ENCODE data around the gene CACNA2D1. TPM values are rescaled to one million over a fixed set of nuclear protein-coding genes. Genes with fewer than 3 reads are reported as not detected.

The CACNA2D1 gene
- total and polyA plus RNA-seq, 4 donors = 1.1 to 33.4 (median 6.5) TPM

DNA sequence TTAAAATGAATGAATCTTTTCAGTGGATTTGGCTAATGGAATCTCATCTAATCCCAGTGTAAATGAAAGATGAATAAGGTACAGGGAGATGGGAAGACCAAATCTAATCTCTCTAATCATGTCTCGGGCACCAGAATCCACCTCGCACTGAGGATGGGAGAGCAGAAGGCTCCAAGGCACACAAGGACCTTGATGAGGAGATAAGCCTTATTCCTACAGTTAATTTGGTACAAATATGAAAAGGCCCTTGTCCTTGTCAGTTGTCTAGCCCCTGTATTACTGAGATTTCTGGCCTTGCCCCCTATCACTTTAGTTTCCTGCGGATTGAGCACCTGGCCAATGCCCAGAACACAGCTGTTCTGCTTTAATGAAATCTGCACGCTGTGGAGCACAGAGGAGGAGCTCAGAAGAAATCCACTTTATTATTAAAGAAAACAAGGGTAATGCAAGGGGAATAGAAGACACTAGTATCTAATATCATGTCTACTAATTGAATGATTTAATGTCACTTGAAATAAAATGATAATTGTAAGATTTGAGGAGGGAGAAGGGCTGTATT is 352.4 kb downstream of the CACNA2D1 start:
- TF ChIP-seq, protein P1, sequence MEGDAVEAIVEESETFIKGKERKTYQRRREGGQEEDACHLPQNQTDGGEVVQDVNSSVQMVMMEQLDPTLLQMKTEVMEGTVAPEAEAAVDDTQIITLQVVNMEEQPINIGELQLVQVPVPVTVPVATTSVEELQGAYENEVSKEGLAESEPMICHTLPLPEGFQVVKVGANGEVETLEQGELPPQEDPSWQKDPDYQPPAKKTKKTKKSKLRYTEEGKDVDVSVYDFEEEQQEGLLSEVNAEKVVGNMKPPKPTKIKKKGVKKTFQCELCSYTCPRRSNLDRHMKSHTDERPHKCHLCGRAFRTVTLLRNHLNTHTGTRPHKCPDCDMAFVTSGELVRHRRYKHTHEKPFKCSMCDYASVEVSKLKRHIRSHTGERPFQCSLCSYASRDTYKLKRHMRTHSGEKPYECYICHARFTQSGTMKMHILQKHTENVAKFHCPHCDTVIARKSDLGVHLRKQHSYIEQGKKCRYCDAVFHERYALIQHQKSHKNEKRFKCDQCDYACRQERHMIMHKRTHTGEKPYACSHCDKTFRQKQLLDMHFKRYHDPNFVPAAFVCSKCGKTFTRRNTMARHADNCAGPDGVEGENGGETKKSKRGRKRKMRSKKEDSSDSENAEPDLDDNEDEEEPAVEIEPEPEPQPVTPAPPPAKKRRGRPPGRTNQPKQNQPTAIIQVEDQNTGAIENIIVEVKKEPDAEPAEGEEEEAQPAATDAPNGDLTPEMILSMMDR (IDR thresholded peaks at IDR 0.05; ENCODE audit: control extremely low read depth, extremely low read depth) = no peak
- Histone ChIP-seq H3K4me3 (no peak overlapping the region), H3K9me3 (ENCODE audit: control insufficient read depth in 4 of 4, insufficient read depth in 3 of 4, low read length in 3 of 4) (no peaks in the 10 kb centered on the region), H3K27ac (ENCODE audit: low read depth in 1 of 2, low read length in 1 of 2) (no peak overlapping the region), H3K9ac (ENCODE audit: insufficient read depth in 1 of 2, low read length in 2 of 2) (no peak overlapping the region), H3K4me1 (ENCODE audit: control insufficient read depth in 5 of 5, insufficient read depth in 5 of 5, low read length in 5 of 5) (no peaks in the 10 kb centered on the region), H3K27me3 (ENCODE audit: control insufficient read depth in 3 of 3, insufficient read depth in 3 of 3, low read length in 2 of 3) (no peaks in the 10 kb centered on the region), H3K36me3 (ENCODE audit: control insufficient read depth in 4 of 4, insufficient read depth in 4 of 4, low read length in 4 of 4) (no peaks in the 10 kb centered on the region)
- no peak for DNase-seq
- WGBS, 2 donors = 87 to 89% methylated on average over 4 of the region's 4 CpGs
- no peak for ATAC-seq (ENCODE audit: insufficient read depth, low FRiP score)

DNA sequence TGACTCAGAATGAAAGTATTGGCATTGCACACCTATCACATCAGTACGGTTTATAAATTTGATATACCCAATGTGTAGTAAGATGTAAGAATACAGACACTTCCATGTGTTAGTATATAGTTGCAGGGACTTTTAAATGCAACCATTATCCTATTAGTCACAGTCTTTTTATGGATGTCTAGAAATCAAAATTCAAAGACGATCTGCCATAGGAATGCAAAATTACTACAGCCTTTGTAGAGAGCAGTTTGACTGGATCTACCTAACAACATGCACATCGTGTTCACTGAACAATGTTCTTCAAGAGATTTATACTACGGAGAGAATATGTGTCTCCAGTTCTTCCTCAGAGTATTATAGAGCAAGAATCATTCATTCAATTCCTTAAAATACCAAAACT is 356.5 kb downstream of the CACNA2D1 start:
- 91 to 93% methylated on average over 4 of the region's 4 CpGs for WGBS, 2 donors
- H3K27me3 ChIP-seq (ENCODE audit: control insufficient read depth in 3 of 3, insufficient read depth in 3 of 3, low read length in 2 of 3) = no peaks in the 10 kb centered on the region
- peaks cover 0 to 8% (median 4%) of the 10 kb centered on the region in 4 donors for H3K36me3 ChIP-seq (ENCODE audit: control insufficient read depth in 4 of 4, insufficient read depth in 4 of 4, low read length in 4 of 4)
- no peak overlapping the region for H3K27ac ChIP-seq (ENCODE audit: low read depth in 1 of 2, low read length in 1 of 2)
- H3K4me1 ChIP-seq (ENCODE audit: control insufficient read depth in 5 of 5, insufficient read depth in 5 of 5, low read length in 5 of 5) = peaks cover 0 to 2% (median 0%) of the 10 kb centered on the region in 5 donors
- DNase-seq (no peak), ATAC-seq (ENCODE audit: insufficient read depth, low FRiP score) (no peak)
- H3K4me3 ChIP-seq = no peak overlapping the region
- TF ChIP-seq, protein P1 (IDR thresholded peaks at IDR 0.05; ENCODE audit: control extremely low read depth, extremely low read depth) = no peak
- H3K9ac ChIP-seq (ENCODE audit: insufficient read depth in 1 of 2, low read length in 2 of 2) = no peak overlapping the region
- no peaks in the 10 kb centered on the region for H3K9me3 ChIP-seq (ENCODE audit: control insufficient read depth in 4 of 4, insufficient read depth in 3 of 4, low read length in 3 of 4)

DNA sequence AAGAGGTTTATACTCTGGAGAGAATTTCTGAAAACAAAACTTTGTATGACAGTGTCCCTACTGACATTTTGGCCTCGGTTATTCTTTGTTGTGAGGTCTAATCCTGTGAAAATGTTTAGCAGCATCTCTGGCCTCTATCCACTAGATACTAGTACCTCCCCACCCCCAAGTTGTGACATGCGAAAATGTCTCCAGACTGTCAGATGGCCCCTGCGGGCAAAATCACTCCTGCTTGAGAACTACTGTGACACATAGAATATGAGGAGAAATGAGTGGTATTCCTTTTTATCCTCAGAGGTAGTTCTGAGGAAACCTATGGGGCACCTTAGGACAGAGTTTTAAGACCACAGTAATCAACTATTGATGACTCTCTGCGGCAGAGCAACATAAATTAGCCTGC is 358.5 kb downstream of the CACNA2D1 start:
- H3K36me3 ChIP-seq (ENCODE audit: control insufficient read depth in 4 of 4, insufficient read depth in 4 of 4, low read length in 4 of 4) = peaks cover 0 to 10% (median 4%) of the 10 kb centered on the region in 4 donors
- peaks cover 0 to 2% (median 0%) of the 10 kb centered on the region in 5 donors for H3K4me1 ChIP-seq (ENCODE audit: control insufficient read depth in 5 of 5, insufficient read depth in 5 of 5, low read length in 5 of 5)
- H3K27ac ChIP-seq (ENCODE audit: low read depth in 1 of 2, low read length in 1 of 2) = no peak overlapping the region
- no peaks in the 10 kb centered on the region for H3K27me3 ChIP-seq (ENCODE audit: control insufficient read depth in 3 of 3, insufficient read depth in 3 of 3, low read length in 2 of 3)
- 90% methylated on average over 4 of the region's 4 CpGs for WGBS, 2 donors
- TF ChIP-seq, protein P1 (IDR thresholded peaks at IDR 0.05; ENCODE audit: control extremely low read depth, extremely low read depth) = no peak
- H3K9ac ChIP-seq (ENCODE audit: insufficient read depth in 1 of 2, low read length in 2 of 2) = no peak overlapping the region
- ATAC-seq (ENCODE audit: insufficient read depth, low FRiP score) = no peak
- no peaks in the 10 kb centered on the region for H3K9me3 ChIP-seq (ENCODE audit: control insufficient read depth in 4 of 4, insufficient read depth in 3 of 4, low read length in 3 of 4)
- H3K4me3 ChIP-seq = no peak overlapping the region
- no peak for DNase-seq

Measured in lung (tissue), 12 donors.